ENCODE results near the gene RRAS2.

- no peak for TF ChIP-seq CTCF (IDR thresholded peaks at IDR 0.05; ENCODE audit: borderline replicate concordance, extremely low read depth, low read length, poor library complexity, severe bottlenecking)
- no peak for TF ChIP-seq EZH2 (IDR thresholded peaks at IDR 0.05; ENCODE audit: borderline replicate concordance, low read depth, low read length, severe bottlenecking)
Measured at GRCh38 chr11:14339356-14339755, 19.6 kb downstream of the RRAS2 start.

All from DND-41 (cell line).